Skeletal muscle tissue (tissue), 4 donors: ENCODE measurements around the gene NEURL3. TPM values are rescaled to one million over a fixed set of nuclear protein-coding genes. Genes with fewer than 3 reads are reported as not detected.
A peak's percentile ranks its signal among the peaks of the same experiment; 100 is the strongest.

Experiments
- H3K27ac ChIP-seq: one replicate; pipeline ENCODE4 v1.7.0; 2013; ENCODE audit warnings: mild to moderate bottlenecking, low read depth, low read length, inconsistent platforms
- H3K27me3 ChIP-seq, 3 donors: one replicate each; pipeline ENCODE4 v1.7.0; 2013; ENCODE audit warnings: low read length in 3 of 3; ENCODE audit not compliant: control insufficient read depth in 3 of 3, insufficient read depth in 3 of 3
- H3K36me3 ChIP-seq, 3 donors: one replicate each; pipeline ENCODE4 v1.7.0; 2013; ENCODE audit warnings: low read length in 3 of 3; ENCODE audit not compliant: control insufficient read depth in 3 of 3, insufficient read depth in 3 of 3
- H3K4me1 ChIP-seq, 3 donors: one replicate each; pipeline ENCODE4 v1.7.0; 2013; ENCODE audit warnings: low read length in 3 of 3, mild to moderate bottlenecking in 3 of 3; ENCODE audit not compliant: control insufficient read depth in 3 of 3, insufficient read depth in 3 of 3
- H3K4me3 ChIP-seq, 3 donors: one replicate each; pipeline ENCODE4 v1.7.0; 2013; ENCODE audit warnings: low read length in 3 of 3
- H3K9ac ChIP-seq, 3 donors: one replicate each; pipeline ENCODE4 v1.7.0; 2013; ENCODE audit warnings: low read length in 3 of 3, mild to moderate bottlenecking in 3 of 3, moderate library complexity in 2 of 3, low read depth in 1 of 3
- H3K9me3 ChIP-seq, 3 donors: one replicate each; pipeline ENCODE4 v1.7.0; 2013; ENCODE audit warnings: low read length in 3 of 3; ENCODE audit not compliant: control insufficient read depth in 3 of 3
- total RNA-seq: library from RNA; depleted of rRNA; stranded (reverse); fragments of >200 nt; gene quantifications from one replicate; pipeline ENCODE4 v1.2.3, GENCODE V29; 2014
- donor health status: Osteomylitis.

NEURL3 gene
- total RNA-seq, 1 donor from 2014 or later: not detected

- Histone ChIP-seq H3K4me3 (peak overlapping the region in 1 of 3 donors; percentile 69), H3K4me1 (peaks cover 32 to 45% (median 37%) of the 10 kb centered on the region in 3 donors), H3K27me3 (no peaks in the 10 kb centered on the region), H3K9me3 (no peaks in the 10 kb centered on the region), H3K27ac (no peak overlapping the region), H3K9ac (peak overlapping the region in 1 of 3 donors; percentile 73), H3K36me3 (no peaks in the 10 kb centered on the region)
Observed at GRCh38 chr2:96508521-96509113, 3.5 kb upstream of the NEURL3 start.

- Histone ChIP-seq H3K27me3 (peaks cover 0 to under 1% (median 0%) of the 10 kb centered on the region in 3 donors), H3K9me3 (no peaks in the 10 kb centered on the region), H3K4me1 (peaks cover 32 to 45% (median 38%) of the 10 kb centered on the region in 3 donors), H3K36me3 (no peaks in the 10 kb centered on the region), H3K4me3 (peak overlapping the region; percentile 69 to 70 (median 69)), H3K27ac (no peak overlapping the region), H3K9ac (peak overlapping the region in 1 of 3 donors; percentile 66)
Observed at GRCh38 chr2:96507957-96508520, 2.9 kb upstream of the NEURL3 start.

- peaks cover 6 to 10% (median 10%) of the 10 kb centered on the region in 3 donors for H3K27me3 ChIP-seq
- no peaks in the 10 kb centered on the region for H3K36me3 ChIP-seq
- H3K4me1 ChIP-seq: peaks cover 32 to 56% (median 47%) of the 10 kb centered on the region in 3 donors
- H3K9ac ChIP-seq: no peak overlapping the region
- no peak overlapping the region for H3K27ac ChIP-seq
- H3K9me3 ChIP-seq: no peaks in the 10 kb centered on the region
- H3K4me3 ChIP-seq: no peak overlapping the region
Observed at GRCh38 chr2:96506907-96507240, 1.7 kb upstream of the NEURL3 start.

GRCh38 chr2:96506016-96506906, 1.1 kb upstream of the NEURL3 start:
- peaks cover 9 to 17% (median 16%) of the 10 kb centered on the region in 3 donors for H3K27me3 ChIP-seq
- no peak overlapping the region for H3K9ac ChIP-seq
- H3K27ac ChIP-seq: no peak overlapping the region
- peaks cover 32 to 59% (median 49%) of the 10 kb centered on the region in 3 donors for H3K4me1 ChIP-seq
- no peaks in the 10 kb centered on the region for H3K9me3 ChIP-seq
- no peaks in the 10 kb centered on the region for H3K36me3 ChIP-seq
- no peak overlapping the region for H3K4me3 ChIP-seq

- Histone ChIP-seq H3K9me3 (no peaks in the 10 kb centered on the region), H3K27ac (no peak overlapping the region), H3K9ac (no peak overlapping the region), H3K4me1 (peaks cover 14 to 36% (median 33%) of the 10 kb centered on the region in 3 donors), H3K4me3 (no peak overlapping the region), H3K36me3 (no peaks in the 10 kb centered on the region), H3K27me3 (peaks cover 28 to 35% (median 32%) of the 10 kb centered on the region in 3 donors)
Observed at GRCh38 chr2:96503637-96504243, 1.4 kb downstream of the NEURL3 start.

- H3K36me3 ChIP-seq: no peaks in the 10 kb centered on the region
- no peaks in the 10 kb centered on the region for H3K9me3 ChIP-seq
- H3K4me3 ChIP-seq: no peak overlapping the region
- peaks cover 8 to 29% (median 26%) of the 10 kb centered on the region in 3 donors for H3K4me1 ChIP-seq
- H3K9ac ChIP-seq: no peak overlapping the region
- no peak overlapping the region for H3K27ac ChIP-seq
- H3K27me3 ChIP-seq: peaks cover 28 to 37% (median 32%) of the 10 kb centered on the region in 3 donors
Observed at GRCh38 chr2:96502891-96503636, 2.1 kb downstream of the NEURL3 start.

- Histone ChIP-seq H3K4me1 (peaks cover 3 to 25% (median 21%) of the 10 kb centered on the region in 3 donors), H3K27ac (no peak overlapping the region), H3K27me3 (peaks cover 28 to 37% (median 35%) of the 10 kb centered on the region in 3 donors), H3K9ac (no peak overlapping the region), H3K9me3 (no peaks in the 10 kb centered on the region), H3K4me3 (no peak overlapping the region), H3K36me3 (no peaks in the 10 kb centered on the region)
Observed at GRCh38 chr2:96501886-96502810, 3.0 kb downstream of the NEURL3 start.

GRCh38 chr2:96501471-96501874, 3.7 kb downstream of the NEURL3 start:
- Histone ChIP-seq H3K9me3 (no peaks in the 10 kb centered on the region), H3K9ac (no peak overlapping the region), H3K36me3 (no peaks in the 10 kb centered on the region), H3K4me1 (peaks cover 3 to 25% (median 21%) of the 10 kb centered on the region in 3 donors), H3K27ac (no peak overlapping the region), H3K27me3 (peaks cover 28 to 37% (median 37%) of the 10 kb centered on the region in 3 donors), H3K4me3 (no peak overlapping the region)
